Breast epithelium (tissue), 3 donors: ENCODE data around the gene PSEN2.

Experiments used
- POLR2A ChIP-seq: fragments of 450-650 bp; IDR thresholded peaks from one replicate; pipeline ENCODE4 v1.6.1; 2016; ENCODE audit warnings: antibody characterized with exemption, mild to moderate bottlenecking, moderate library complexity
- POLR2AphosphoS5 ChIP-seq, 3 donors: sonication (generic); formaldehyde crosslinking; IDR thresholded peaks; one replicate each; pipeline ENCODE4 v1.6.1; 2017; ENCODE audit warnings: antibody characterized with exemption in 3 of 3
- TF ChIP-seq, protein P1 (sequence below), 3 donors: fragments of 450-650 bp; IDR thresholded peaks; one replicate each; pipeline ENCODE4 v1.5.1; 2016 to 2017; ENCODE audit warnings: antibody characterized with exemption in 3 of 3, mild to moderate bottlenecking in 3 of 3, moderate library complexity in 3 of 3

DNA sequence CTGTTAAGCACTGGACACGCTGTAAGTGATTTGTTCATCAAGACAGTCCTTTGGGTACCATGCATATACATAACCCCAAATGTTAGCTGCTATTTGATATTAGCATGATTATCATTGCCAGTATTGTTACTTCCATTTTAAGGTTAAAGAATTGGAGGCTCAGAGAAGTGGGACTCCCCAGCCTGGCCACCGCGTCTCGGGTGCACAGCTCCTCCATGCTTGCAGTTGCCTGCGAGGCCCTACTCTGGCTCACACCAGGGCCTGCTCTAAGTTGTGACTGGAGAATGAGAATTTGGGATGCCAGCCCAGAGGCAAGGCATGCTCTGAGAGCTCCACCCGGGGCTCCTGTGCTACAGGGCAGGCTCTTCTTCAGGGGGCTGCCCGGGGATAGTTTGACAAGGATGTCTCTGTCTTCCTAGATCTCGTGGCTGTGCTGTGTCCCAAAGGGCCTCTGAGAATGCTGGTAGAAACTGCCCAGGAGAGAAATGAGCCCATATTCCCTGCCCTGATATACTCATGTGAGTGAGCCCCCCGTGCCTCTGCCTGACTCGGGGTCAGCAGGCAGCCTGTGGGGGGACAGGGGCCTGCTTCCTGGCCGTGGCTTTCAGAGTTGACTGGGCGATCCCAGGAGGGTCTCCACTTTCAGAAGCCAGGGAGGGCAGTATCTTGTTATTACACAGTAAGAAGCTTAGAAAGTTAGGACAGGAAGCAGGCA is 19.4 kb downstream of the PSEN2 start:
- TF ChIP-seq, protein P1, sequence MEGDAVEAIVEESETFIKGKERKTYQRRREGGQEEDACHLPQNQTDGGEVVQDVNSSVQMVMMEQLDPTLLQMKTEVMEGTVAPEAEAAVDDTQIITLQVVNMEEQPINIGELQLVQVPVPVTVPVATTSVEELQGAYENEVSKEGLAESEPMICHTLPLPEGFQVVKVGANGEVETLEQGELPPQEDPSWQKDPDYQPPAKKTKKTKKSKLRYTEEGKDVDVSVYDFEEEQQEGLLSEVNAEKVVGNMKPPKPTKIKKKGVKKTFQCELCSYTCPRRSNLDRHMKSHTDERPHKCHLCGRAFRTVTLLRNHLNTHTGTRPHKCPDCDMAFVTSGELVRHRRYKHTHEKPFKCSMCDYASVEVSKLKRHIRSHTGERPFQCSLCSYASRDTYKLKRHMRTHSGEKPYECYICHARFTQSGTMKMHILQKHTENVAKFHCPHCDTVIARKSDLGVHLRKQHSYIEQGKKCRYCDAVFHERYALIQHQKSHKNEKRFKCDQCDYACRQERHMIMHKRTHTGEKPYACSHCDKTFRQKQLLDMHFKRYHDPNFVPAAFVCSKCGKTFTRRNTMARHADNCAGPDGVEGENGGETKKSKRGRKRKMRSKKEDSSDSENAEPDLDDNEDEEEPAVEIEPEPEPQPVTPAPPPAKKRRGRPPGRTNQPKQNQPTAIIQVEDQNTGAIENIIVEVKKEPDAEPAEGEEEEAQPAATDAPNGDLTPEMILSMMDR (IDR thresholded peaks at IDR 0.05) = no peak
- no peak for TF ChIP-seq POLR2A
- no peak for TF ChIP-seq POLR2AphosphoS5 (IDR thresholded peaks at IDR 0.05)
